HG02938 (cell line): Measurements from ENCODE around the gene EFHD2.
"Not testable (repeated sequence)": the region's sequence is repeated elsewhere in the genome, so short reads cannot be mapped to it uniquely, and the experiment has no call there.

Source experiments
- ATAC-seq: cut with Tn5 transposase; IDR thresholded peaks from one replicate; pipeline ENCODE4 v1.9.1; 2021; ENCODE audit warnings: mild to moderate bottlenecking, moderate library complexity; ENCODE audit not compliant: unreplicated experiment

The EFHD2 gene, protein sequence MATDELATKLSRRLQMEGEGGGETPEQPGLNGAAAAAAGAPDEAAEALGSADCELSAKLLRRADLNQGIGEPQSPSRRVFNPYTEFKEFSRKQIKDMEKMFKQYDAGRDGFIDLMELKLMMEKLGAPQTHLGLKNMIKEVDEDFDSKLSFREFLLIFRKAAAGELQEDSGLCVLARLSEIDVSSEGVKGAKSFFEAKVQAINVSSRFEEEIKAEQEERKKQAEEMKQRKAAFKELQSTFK

GRCh38 chr1:15409388-15410222 lies at the start of gene EFHD2:
Gene EFHD2, plus strand, starts transcription at chr1:15409888. Its CDS starts 84 bp downstream, at chr1:15409972.
- peak; percentile 67 for ATAC-seq

DNA sequence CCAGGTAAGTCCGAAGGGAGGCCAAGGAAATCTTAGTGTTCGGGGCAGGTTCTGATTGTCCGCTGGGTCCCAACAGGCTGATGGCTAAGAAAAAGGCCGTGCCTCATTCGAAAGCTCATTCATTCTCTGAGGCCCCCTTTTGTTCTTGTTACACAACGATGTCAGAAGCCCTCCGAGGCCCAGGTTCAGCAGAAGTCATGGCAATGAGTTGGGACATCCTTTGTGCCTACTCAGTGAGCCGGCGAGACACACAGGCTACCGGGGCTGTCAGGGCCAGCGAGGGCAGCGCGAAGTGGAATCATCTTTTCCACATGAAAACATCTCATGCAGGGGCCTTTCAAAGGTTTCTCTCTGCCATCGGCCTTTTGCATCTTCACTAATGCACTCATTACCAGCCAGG lies 49.0 kb upstream of the EFHD2 start:
- no peak for ATAC-seq

- no peak for ATAC-seq
Observed at GRCh38 chr1:15362096-15362736, 47.5 kb upstream of the EFHD2 start.

DNA sequence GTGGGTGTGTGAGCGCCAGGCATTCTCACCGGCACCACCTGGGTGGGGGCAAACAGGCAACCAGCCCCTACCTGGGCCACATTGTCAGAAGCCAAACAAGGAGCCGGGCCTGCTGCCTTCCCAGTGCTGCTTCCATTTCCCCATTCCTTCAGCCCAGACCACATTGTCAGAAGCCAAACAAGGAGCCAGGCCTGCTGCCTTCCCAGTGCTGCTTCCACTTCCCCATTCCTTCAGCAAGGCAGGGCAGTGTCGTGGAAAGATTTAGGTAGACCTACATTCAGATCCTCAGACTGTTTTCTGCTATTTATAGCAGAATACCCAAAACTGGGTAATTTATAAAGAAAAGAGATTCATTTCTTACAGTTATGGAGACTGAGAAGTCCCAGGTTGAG lies 47.0 kb upstream of the EFHD2 start:
- no peak for ATAC-seq

DNA sequence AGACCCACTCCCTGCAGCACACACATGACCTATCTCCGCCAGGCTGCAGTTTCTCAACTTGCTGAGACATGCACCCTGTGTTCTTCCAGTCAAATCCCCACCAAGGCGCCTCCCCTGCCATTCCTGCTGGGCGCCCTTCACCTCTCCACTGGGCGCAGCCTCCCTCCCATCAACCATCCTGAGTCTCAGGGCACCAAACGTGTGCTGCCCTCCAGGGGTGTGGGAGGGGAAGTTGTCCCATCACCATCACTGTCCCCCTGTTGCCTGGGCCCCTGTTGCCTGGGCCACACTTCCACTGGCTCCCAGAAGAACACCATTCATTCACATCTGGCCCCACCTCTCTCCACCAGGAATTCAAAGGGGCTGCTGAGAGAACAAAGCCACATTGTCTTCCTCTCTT lies 44.9 kb upstream of the EFHD2 start:
- ATAC-seq = no peak

GRCh38 chr1:15368888-15369287 lies 40.8 kb upstream of the EFHD2 start:
- ATAC-seq = no peak

GRCh38 chr1:15370268-15370667 lies 39.4 kb upstream of the EFHD2 start:
- no peak for ATAC-seq

DNA sequence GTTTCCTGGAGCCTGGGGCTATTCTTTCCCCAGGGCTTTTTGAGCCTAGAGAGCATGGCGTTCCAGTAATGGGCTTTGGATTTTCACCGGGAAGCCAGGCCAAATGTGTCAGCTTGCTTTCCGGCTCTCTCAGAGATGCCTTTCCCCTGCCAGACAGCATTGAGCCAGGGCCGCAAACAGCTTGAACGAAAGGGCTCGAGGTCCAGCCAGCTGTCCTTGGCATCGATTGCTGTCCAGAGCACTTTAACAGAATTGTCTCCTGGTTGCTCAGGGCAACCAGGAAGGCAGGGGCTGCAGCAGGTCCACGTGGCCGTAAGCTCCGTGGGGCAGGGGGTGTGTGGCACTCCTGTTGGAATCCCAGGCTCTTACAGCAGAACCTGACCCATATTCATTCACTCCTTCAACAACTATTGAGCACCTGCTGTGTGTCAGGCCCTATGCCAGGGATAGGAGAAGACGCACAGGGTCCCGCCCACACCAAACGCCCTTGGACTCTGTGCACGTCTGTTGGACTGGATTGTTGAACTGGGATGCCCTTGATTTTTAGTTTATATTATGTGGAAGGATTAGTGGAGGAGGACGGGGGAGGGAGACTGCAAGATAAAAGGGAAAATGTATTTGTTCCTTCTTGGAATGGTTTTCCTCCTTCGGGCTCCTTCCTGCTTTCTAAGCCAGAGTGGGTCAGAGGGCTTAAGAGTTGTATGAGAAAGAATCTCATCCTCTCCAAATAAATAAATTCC lies 38.7 kb upstream of the EFHD2 start:
- no peak for ATAC-seq

DNA sequence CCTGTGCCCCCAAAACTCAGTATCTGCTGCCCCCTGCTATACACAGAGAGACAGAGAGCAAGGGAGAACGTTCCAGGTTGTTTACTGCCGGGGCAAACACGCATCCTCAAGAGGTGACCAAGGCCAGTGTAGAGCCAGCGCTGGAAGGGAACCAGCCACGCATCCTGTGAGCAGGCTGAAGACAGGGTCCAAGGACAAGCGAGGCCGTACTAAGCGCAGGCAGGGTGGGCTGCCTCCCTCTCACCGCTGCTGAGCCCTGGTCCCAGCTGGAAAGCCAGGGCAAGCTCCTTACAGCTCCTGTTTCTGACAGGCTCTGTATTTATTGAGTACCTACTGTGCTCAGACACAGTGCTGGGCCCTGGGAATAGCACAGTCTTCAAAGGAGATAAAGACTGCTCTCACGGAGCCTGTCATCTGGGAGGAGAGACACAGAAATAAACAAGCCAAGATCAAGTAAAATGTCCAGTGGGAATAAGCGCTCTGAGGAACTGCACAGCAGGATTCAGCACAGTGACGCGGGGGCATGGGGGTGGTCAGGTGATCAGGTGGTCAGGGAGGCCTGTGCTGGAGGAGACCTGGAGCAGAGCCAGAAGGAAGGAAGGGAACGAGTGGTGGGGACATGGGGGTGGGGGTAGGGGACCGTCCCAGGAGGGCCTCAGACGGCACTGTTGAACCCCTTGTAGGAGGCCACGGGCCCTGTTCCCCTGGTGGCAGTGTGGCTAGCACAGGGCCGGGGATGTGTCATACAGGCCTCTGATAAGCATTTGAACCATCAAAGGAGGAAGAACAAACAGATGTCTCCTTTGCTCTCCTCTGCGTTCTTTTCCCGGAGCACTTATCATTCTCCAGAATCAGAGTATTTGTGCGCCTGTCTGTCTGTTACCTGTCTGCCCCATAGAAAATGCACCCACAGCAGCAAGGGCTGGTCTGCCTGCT lies 37.8 kb upstream of the EFHD2 start:
- ATAC-seq = no peak

GRCh38 chr1:15378729-15379128 lies 31.0 kb upstream of the EFHD2 start:
- ATAC-seq = no peak

DNA sequence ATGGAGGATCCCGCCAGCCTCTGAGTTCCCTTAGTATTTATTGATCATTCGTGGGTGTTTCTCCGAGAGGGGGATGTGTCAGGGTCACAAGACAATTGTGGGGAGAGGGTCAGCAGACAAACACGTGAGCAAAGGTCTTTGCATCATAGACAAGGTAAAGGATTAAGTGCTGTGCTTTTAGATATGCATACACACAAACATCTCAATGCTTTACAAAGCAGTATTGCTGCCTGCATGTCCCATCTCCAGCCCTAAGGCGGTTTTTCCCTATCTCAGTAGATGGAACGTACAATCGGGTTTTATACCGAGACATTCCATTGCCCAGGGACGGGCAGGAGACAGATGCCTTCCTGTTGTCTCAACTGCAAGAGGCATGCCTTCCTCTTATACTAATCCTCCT lies 30.5 kb upstream of the EFHD2 start:
- not testable (repeated sequence) for ATAC-seq

DNA sequence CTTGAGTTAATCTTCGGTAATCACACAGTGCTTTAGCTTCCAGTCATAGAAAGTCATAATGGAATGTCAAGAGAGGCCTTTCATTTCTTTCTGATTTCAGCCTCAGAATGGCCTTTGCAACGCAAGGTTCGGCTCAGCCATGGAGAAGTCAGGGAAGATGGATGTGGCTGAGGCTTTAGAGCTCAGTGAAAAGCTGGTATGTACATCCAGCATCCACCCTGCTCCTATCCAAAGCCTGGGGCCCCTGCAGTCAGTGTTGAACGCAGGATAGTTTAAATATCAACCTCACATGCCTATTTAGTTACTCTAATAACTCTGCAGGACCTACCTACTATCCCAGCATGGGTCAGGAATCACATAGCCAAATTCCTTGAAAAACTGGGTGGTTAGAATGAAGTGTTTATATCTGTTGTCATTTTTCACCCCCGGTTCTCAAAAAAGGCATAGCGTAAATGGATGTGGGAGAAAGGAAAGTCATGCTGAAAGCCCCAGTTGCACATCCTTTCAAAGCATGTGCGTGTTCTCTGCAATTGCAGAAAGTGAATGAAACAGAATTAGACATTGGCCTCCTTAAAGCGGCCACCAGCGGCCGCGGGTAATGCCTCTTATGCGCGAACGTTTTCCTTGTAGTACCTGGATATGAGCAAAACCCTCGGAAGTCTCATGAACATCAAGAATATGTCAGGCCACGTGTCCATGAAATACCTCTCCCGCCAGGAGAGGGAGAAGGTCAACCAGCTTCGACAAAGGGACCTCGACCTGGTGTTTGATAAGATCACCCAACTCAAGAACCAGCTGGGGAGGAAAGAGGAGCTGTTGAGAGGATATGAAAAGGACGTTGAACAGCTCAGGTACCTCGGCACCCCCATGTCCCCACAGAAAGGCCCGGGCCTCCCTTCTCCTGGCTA lies 28.8 kb upstream of the EFHD2 start:
- ATAC-seq = no peak

DNA sequence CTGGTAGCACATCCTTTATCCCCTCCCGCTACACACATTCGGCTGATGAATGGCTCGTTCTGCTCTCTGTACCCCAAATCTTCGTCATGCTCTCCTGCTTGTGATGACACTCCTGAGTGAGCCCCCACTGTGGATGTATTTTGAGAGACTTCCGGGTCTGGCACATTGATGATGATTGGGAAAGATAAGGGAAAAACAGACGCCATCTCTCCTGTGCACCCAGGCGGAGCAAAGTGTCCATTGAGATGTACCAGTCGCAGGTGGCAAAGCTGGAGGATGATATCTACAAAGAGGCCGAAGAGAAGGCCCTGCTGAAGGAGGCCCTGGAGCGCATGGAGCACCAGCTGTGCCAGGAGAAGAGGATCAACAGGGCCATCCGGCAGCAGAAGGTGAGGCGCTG lies 27.9 kb upstream of the EFHD2 start:
- no peak for ATAC-seq

DNA sequence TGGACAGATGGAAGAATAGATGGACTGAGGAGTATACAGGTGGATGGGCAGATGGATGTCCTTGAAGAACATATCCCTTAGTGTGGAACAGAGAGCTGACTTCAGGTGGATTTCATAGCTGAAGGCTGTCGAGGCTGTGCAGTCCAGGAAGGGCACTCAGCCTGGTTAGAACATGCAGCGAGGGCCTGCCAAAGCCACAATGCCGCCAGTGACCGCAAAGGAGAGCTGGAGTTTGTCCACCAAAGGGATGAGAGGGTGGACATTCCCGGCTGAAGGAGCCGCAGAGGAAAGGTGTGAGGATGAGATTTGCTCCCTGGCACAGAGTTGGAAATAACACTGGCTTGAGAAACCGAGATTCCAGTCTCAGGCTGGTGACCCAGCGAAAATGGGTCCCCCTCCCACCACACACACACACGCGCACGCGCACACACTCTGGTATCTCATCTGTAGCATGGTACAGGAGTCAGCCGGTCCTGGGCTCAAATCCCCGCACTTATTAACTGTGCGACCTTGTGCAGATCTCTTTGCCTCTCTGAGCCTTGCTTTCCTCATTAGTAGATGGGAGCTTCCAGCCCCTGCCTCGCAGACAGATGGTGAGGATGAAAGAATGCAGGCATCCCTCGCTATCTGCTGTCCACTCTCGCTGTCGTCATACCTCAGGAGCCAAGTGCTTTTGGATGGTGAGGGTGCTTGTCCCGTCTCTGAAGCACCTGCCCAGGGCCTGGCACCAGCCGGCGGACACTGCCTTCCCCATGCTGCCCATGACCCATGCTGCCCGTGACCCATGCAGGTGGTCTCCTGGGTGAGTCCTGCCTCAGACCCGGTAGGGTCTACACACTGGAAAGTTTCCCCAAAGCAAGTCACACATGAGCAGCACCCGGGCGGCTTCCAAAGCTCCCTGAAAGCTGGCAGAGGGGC lies 26.8 kb upstream of the EFHD2 start:
- no peak for ATAC-seq

DNA sequence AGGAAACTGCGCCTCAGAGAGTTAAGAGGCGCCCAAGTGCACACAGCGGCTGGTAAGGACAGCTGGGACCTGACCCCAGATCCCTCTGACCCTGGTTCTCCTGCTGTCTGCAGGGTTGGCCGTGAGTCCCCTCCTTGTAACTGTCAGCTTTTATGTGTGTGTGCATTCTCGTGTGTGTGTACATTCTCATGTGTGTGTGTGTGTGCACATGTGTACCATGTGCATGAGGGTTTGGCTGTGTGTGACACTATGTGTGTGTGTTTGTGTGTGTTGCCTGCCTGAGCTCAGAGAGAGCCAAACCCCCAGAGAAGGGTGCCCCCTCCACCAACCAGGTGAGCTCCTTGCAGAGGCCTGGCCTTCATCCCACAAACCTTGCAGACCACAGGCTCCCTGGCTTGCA lies 25.9 kb upstream of the EFHD2 start:
- ATAC-seq = no peak

- ATAC-seq = no peak
Observed at GRCh38 chr1:15384301-15384901, 25.3 kb upstream of the EFHD2 start.

DNA sequence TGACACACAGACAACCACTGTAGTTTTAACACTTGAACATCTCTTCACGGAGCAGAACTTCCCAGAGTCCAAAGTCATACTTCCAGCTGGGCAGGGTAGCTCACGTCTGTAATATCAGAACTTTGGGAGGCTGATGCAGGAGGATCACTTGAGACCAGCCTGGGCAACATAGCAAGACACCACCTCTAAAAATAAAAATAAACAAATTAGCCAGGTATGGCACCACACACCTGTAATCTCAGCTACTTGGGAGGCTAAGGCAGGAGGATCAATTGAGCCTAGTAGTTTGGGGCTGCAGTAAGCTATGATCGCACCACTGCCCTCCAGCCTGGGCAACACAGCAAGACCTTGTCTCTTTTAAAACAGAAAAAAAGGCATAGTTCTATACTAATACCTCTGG lies 24.3 kb upstream of the EFHD2 start:
- no peak for ATAC-seq
